WTC11 (cell line): ENCODE results near the gene FBXO45. TPM values are rescaled to one million over a fixed set of nuclear protein-coding genes. Genes with fewer than 3 reads are reported as not detected.
"Not testable (repeated sequence)": the region's sequence is repeated elsewhere in the genome, so short reads cannot be mapped to it uniquely, and the experiment has no call there.

Experiments used
- ATAC-seq: fragments of 200-7000 bp; cut with Tn5 transposase; 2 replicates; pipeline ENCODE4 v1.10.0; 2021; ENCODE audit warnings: mild to moderate bottlenecking, moderate library complexity
- CTCF ChIA-PET: fragments of 300-600 bp; sonication (Branson Sonifier 250); formaldehyde crosslinking; loops from one replicate; lab custom pipeline; 2021; ENCODE audit warnings: antibody characterized with exemption; lab: Charles Lee
- POLR2A ChIA-PET: fragments of 350-600 bp; sonication (Branson Sonifier 250); formaldehyde crosslinking; loops from one replicate; lab custom pipeline; 2021; ENCODE audit warnings: antibody characterized with exemption; lab: Charles Lee
- DNase-seq: peaks from one replicate; pipeline ENCODE4 v3.0.0; 2021; ENCODE audit warnings: low spot score
- H3K27ac Mint-ChIP-seq: 2 replicates; pipeline ENCODE4 v1.8.0; 2021; ENCODE audit warnings: mixed read lengths
- H3K27me3 Mint-ChIP-seq: 2 replicates; pipeline ENCODE4 v1.8.0; 2021; ENCODE audit warnings: low read depth, mild to moderate bottlenecking, moderate library complexity, mixed read lengths
- H3K36me3 Mint-ChIP-seq: 2 replicates; pipeline ENCODE4 v1.8.0; 2021; ENCODE audit warnings: mixed read lengths
- H3K4me1 Mint-ChIP-seq: 2 replicates; pipeline ENCODE4 v1.8.0; 2022; ENCODE audit warnings: mixed read lengths
- H3K4me3 Mint-ChIP-seq: 2 replicates; pipeline ENCODE4 v1.8.0; 2021; ENCODE audit warnings: mild to moderate bottlenecking, moderate library complexity, mixed read lengths
- H3K9me3 Mint-ChIP-seq: 2 replicates; pipeline ENCODE4 v1.8.0; 2021; ENCODE audit warnings: mixed read lengths
- ATF6 ChIP-seq: sonication (generic); formaldehyde crosslinking; IDR thresholded peaks from 2 replicates; pipeline ENCODE4 v1.8.1; 2023; ENCODE audit warnings: mild to moderate bottlenecking, missing genetic modification reagents
- CDX4 ChIP-seq: fragments of 250-450 bp; sonication (Bioruptor Pico); IDR thresholded peaks from 2 replicates; pipeline ENCODE4 v1.9.0; 2021; ENCODE audit warnings: moderate library complexity, mild to moderate bottlenecking, inconsistent platforms, borderline replicate concordance
- ERG ChIP-seq: fragments of 250-450 bp; sonication (Bioruptor Pico); IDR thresholded peaks from 2 replicates; pipeline ENCODE4 v1.8.0; 2021; ENCODE audit warnings: mild to moderate bottlenecking
- FOXP1 ChIP-seq: sonication (generic); formaldehyde crosslinking; IDR thresholded peaks from 2 replicates; pipeline ENCODE4 v1.8.0; 2022; ENCODE audit warnings: missing genetic modification reagents, mild to moderate bottlenecking, moderate library complexity, borderline replicate concordance
- JAZF1 ChIP-seq: fragments of 250-450 bp; sonication (Bioruptor Pico); IDR thresholded peaks from 2 replicates; pipeline ENCODE4 v1.9.0; 2021; ENCODE audit warnings: moderate library complexity, mild to moderate bottlenecking, inconsistent platforms
- PREB ChIP-seq: sonication (generic); formaldehyde crosslinking; IDR thresholded peaks from 2 replicates; pipeline ENCODE4 v1.8.1; 2022; ENCODE audit warnings: mild to moderate bottlenecking, missing genetic modification reagents, moderate library complexity, borderline replicate concordance
- PRRX2 ChIP-seq: fragments of 250-450 bp; sonication (Bioruptor Pico); IDR thresholded peaks from 2 replicates; pipeline ENCODE4 v1.8.0; 2021; ENCODE audit warnings: mild to moderate bottlenecking
- SP1 ChIP-seq: sonication (generic); formaldehyde crosslinking; conservative IDR thresholded peaks from 2 replicates; pipeline ENCODE4 v1.8.1; 2022; ENCODE audit warnings: missing genetic modification reagents
- ZNF121 ChIP-seq: sonication (generic); formaldehyde crosslinking; IDR thresholded peaks from 2 replicates; pipeline ENCODE4 v1.8.0; 2023; ENCODE audit warnings: missing genetic modification reagents
- ZNF416 ChIP-seq: fragments of 250-450 bp; sonication (Bioruptor Pico); IDR thresholded peaks from 2 replicates; pipeline ENCODE4 v1.9.0; 2021; ENCODE audit warnings: mild to moderate bottlenecking, inconsistent platforms
- total RNA-seq: library from RNA; stranded (reverse); gene quantifications from 3 replicates; pipeline ENCODE4 v1.2.3, GENCODE V29; 2021

The FBXO45 gene
- total RNA-seq, 1 experiment from 2014 or later: 15.4 TPM

GRCh38 chr3:196634829-196635228 lies 66.4 kb downstream of the FBXO45 start:
- H3K9me3 Mint-ChIP-seq: no peaks in the 10 kb centered on the region
- H3K36me3 Mint-ChIP-seq: no peaks in the 10 kb centered on the region
- no peak overlapping the region for H3K4me3 Mint-ChIP-seq
- TF ChIP-seq CDX4 (CRISPR knock-in tag) (no peak), PRRX2 (CRISPR knock-in tag) (no peak), PREB (CRISPR knock-in tag) (no peak), SP1 (CRISPR knock-in tag) (no peak)
- TF ChIP-seq, all 79 proteins: peak for 0
- ChIA-PET CTCF (interaction anchor here (1.2 kb wide), 1 partner anchor 50 kb away, joined by 3 read pairs; no protein-coding TSS in a partner anchor), POLR2A (interaction anchor here (0.6 kb wide), 1 partner anchor 106 kb away, joined by 3 read pairs; no protein-coding TSS in a partner anchor)
- Mint-ChIP-seq H3K27ac (no peak overlapping the region), H3K27me3 (peaks cover 17% of the 10 kb centered on the region), H3K4me1 (peaks cover 43% of the 10 kb centered on the region)
- DNase-seq (no peak), ATAC-seq (no peak)

- peaks cover 41% of the 10 kb centered on the region for H3K4me1 Mint-ChIP-seq
- ChIA-PET POLR2A (interaction anchor here (0.5 to 0.6 kb wide), 3 partner anchors 20 to 588 kb away, joined by 3 to 9 read pairs (median 4); no protein-coding TSS in a partner anchor), CTCF (no interaction called here)
- no peaks in the 10 kb centered on the region for H3K9me3 Mint-ChIP-seq
- ATAC-seq: no peak
- DNase-seq: no peak
- no peak overlapping the region for H3K27ac Mint-ChIP-seq
- TF ChIP-seq ATF6 (CRISPR knock-in tag): no peak
- no peak for TF ChIP-seq JAZF1 (CRISPR knock-in tag)
- peak; percentile 93 for TF ChIP-seq ZNF121 (CRISPR knock-in tag)
- no peak for TF ChIP-seq ERG (CRISPR knock-in tag)
- TF ChIP-seq ZNF416: no peak
- 0 out of 2 replicates have a peak, but pooled peaks have one; percentile 42 for TF ChIP-seq FOXP1 (CRISPR knock-in tag)
- H3K36me3 Mint-ChIP-seq: no peaks in the 10 kb centered on the region
- no peak overlapping the region for H3K4me3 Mint-ChIP-seq
- H3K27me3 Mint-ChIP-seq: peaks cover 23% of the 10 kb centered on the region
Measured at GRCh38 chr3:196636369-196637349, 68.2 kb downstream of the FBXO45 start.

GRCh38 chr3:196637941-196638340 lies 69.5 kb downstream of the FBXO45 start:
- H3K4me3 Mint-ChIP-seq, H3K36me3 Mint-ChIP-seq, DNase-seq, CTCF ChIA-PET, H3K9me3 Mint-ChIP-seq, ATAC-seq, H3K27ac Mint-ChIP-seq, POLR2A ChIA-PET: not testable (repeated sequence)
- peaks cover 23% of the 10 kb centered on the region for H3K27me3 Mint-ChIP-seq
- H3K4me1 Mint-ChIP-seq: peaks cover 36% of the 10 kb centered on the region

Other genes starting within 250 kb of the FBXO45 start
- not detected in 3 replicates for gene TM4SF19, start 230.3 kb upstream of the FBXO45 start, total RNA-seq
- gene UBXN7, start 136.2 kb upstream of the FBXO45 start, total RNA-seq: 99.6 to 110 TPM (median 109 TPM) in 3 replicates
- 57.0 to 66.1 TPM (median 57.7 TPM) in 3 replicates for gene RNF168, start 64.9 kb upstream of the FBXO45 start, total RNA-seq
- not detected in 3 replicates for gene SMCO1, start 53.3 kb upstream of the FBXO45 start, total RNA-seq
- gene WDR53, start 106 bp upstream of the FBXO45 start, total RNA-seq: 20.0 to 21.4 TPM (median 21.1 TPM) in 3 replicates
- 3.1 to 5.1 TPM (median 4.9 TPM) in 3 replicates for gene NRROS, start 71.0 kb downstream of the FBXO45 start, total RNA-seq
- gene CEP19, start 143.6 kb downstream of the FBXO45 start, total RNA-seq: 1.4 to 1.5 TPM (median 1.4 TPM) in 3 replicates
- gene PIGX, start 143.7 kb downstream of the FBXO45 start, total RNA-seq: 12.8 to 16.6 TPM (median 16.5 TPM) in 3 replicates
- 47.3 to 50.7 TPM (median 50.0 TPM) in 3 replicates for gene PAK2, start 171.2 kb downstream of the FBXO45 start, total RNA-seq